GM23338 (cell line): ENCODE data around the gene KCNJ4. TPM values are rescaled to one million over a fixed set of nuclear protein-coding genes. Genes with fewer than 3 reads are reported as not detected.

Experiments used
- ATAC-seq: fragments of 200-7000 bp; cut with Tn5 transposase; 3 replicates; pipeline ENCODE4 v1.9.1; 2020
- DNase-seq: peaks from one replicate; pipeline ENCODE4 v3.0.0-alpha.2; 2015; ENCODE audit warnings: low spot score
- H2AFZ ChIP-seq: fragments of 200-600 bp; sonication (generic); 2 replicates; pipeline ENCODE4 v1.8.0; 2016; ENCODE audit warnings: antibody characterized with exemption, mild to moderate bottlenecking, moderate library complexity
- H3F3A ChIP-seq: fragments of 200-600 bp; sonication (generic); replicated peaks from 2 replicates; pipeline ENCODE4 v1.8.0; 2017; ENCODE audit warnings: antibody characterized with exemption, mixed run types, low read depth
- H3K27ac ChIP-seq: fragments of 200-600 bp; sonication (generic); 2 replicates; pipeline ENCODE4 v1.6.1; 2016; ENCODE audit warnings: low read depth
- H3K27me3 ChIP-seq: fragments of 200-600 bp; sonication (generic); 2 replicates; pipeline ENCODE4 v1.8.0; 2016; ENCODE audit warnings: mild to moderate bottlenecking, mixed run types, moderate library complexity; ENCODE audit not compliant: insufficient read depth
- H3K36me3 ChIP-seq: fragments of 200-600 bp; sonication (generic); 2 replicates; pipeline ENCODE4 v1.8.0; 2016; ENCODE audit warnings: mild to moderate bottlenecking; ENCODE audit not compliant: insufficient read depth
- H3K4me1 ChIP-seq: fragments of 200-600 bp; sonication (generic); 2 replicates; pipeline ENCODE4 v1.8.0; 2016; ENCODE audit warnings: mild to moderate bottlenecking, moderate library complexity; ENCODE audit not compliant: insufficient read depth
- H3K4me2 ChIP-seq: fragments of 200-600 bp; sonication (generic); 2 replicates; pipeline ENCODE4 v1.7.1; 2017; ENCODE audit warnings: mixed run types
- H3K4me3 ChIP-seq: fragments of 200-600 bp; sonication (generic); 2 replicates; pipeline ENCODE4 v1.6.1; 2016; ENCODE audit warnings: mixed run types
- H3K79me2 ChIP-seq: fragments of 200-600 bp; sonication (generic); replicated peaks from 2 replicates; pipeline ENCODE4 v1.8.0; 2017; ENCODE audit warnings: mild to moderate bottlenecking; ENCODE audit not compliant: insufficient read depth
- H3K9me2 ChIP-seq: fragments of 200-600 bp; sonication (generic); 2 replicates; pipeline ENCODE4 v1.8.0; 2017; ENCODE audit not compliant: insufficient read depth
- H4K20me1 ChIP-seq: fragments of 200-600 bp; sonication (generic); replicated peaks from 2 replicates; pipeline ENCODE4 v1.8.0; 2017; ENCODE audit warnings: mild to moderate bottlenecking; ENCODE audit not compliant: insufficient read depth
- H3K27ac Mint-ChIP-seq: 2 replicates; pipeline ENCODE4 v1.8.0; 2020; ENCODE audit warnings: inconsistent platforms, mild to moderate bottlenecking, moderate library complexity, mixed read lengths
- H3K27me3 Mint-ChIP-seq: 3 replicates; pipeline ENCODE4 v1.8.0; 2022; ENCODE audit warnings: low read depth, mild to moderate bottlenecking, moderate library complexity, mixed read lengths, inconsistent platforms; ENCODE audit not compliant: insufficient read depth, poor library complexity
- H3K36me3 Mint-ChIP-seq: 3 replicates; pipeline ENCODE4 v1.8.0; 2021; ENCODE audit warnings: low read depth, mild to moderate bottlenecking, inconsistent platforms, moderate library complexity, mixed read lengths
- H3K4me1 Mint-ChIP-seq: 3 replicates; pipeline ENCODE4 v1.8.0; 2020; ENCODE audit warnings: mild to moderate bottlenecking, inconsistent platforms, mixed read lengths
- H3K4me3 Mint-ChIP-seq: 3 replicates; pipeline ENCODE4 v1.8.0; 2021; ENCODE audit warnings: moderate library complexity, mild to moderate bottlenecking, inconsistent platforms, mixed read lengths
- H3K9me3 Mint-ChIP-seq: 3 replicates; pipeline ENCODE4 v1.8.0; 2020; ENCODE audit warnings: moderate library complexity, mild to moderate bottlenecking, inconsistent platforms, mixed read lengths
- CREB1 ChIP-seq: fragments of 250-450 bp; sonication (Bioruptor Pico); IDR thresholded peaks from 2 replicates; pipeline ENCODE4 v1.5.0; 2020; ENCODE audit warnings: low read depth, mild to moderate bottlenecking, moderate library complexity
- EZH2 ChIP-seq: fragments of 200-600 bp; sonication (generic); IDR thresholded peaks from one replicate; pipeline ENCODE4 v1.8.0; 2017; ENCODE audit warnings: antibody characterized with exemption, mild to moderate bottlenecking, low read depth; ENCODE audit not compliant: unreplicated experiment
- EZH2phosphoT487 ChIP-seq: fragments of 200-600 bp; sonication (generic); IDR thresholded peaks from one replicate; pipeline ENCODE4 v1.8.1; 2018; ENCODE audit warnings: antibody characterized with exemption; ENCODE audit not compliant: unreplicated experiment
- JUNB ChIP-seq: IDR thresholded peaks from one replicate; pipeline ENCODE4 v1.6.1; 2016; ENCODE audit warnings: antibody characterized with exemption; ENCODE audit not compliant: unreplicated experiment
- NANOG ChIP-seq: IDR thresholded peaks from 2 replicates; pipeline ENCODE4 v1.6.1; 2016; ENCODE audit warnings: antibody characterized with exemption, borderline replicate concordance
- POLR2AphosphoS5 ChIP-seq: IDR thresholded peaks from 2 replicates; pipeline ENCODE4 v1.6.1; 2016; ENCODE audit warnings: antibody characterized with exemption, low read depth
- REST ChIP-seq: IDR thresholded peaks from one replicate; pipeline ENCODE4 v1.6.1; 2018; ENCODE audit warnings: antibody characterized with exemption; ENCODE audit not compliant: unreplicated experiment
- STAT1 ChIP-seq: IDR thresholded peaks from one replicate; pipeline ENCODE4 v1.6.1; 2016; ENCODE audit warnings: antibody characterized with exemption; ENCODE audit not compliant: unreplicated experiment
- ZNF114 ChIP-seq: fragments of 250-450 bp; sonication (Bioruptor Pico); IDR thresholded peaks from 2 replicates; pipeline ENCODE4 v1.5.0; 2020; ENCODE audit warnings: mild to moderate bottlenecking, moderate library complexity
- ZNF331 ChIP-seq: fragments of 250-450 bp; sonication (Bioruptor Pico); IDR thresholded peaks from 2 replicates; pipeline ENCODE4 v1.5.0; 2020; ENCODE audit warnings: low read depth, mild to moderate bottlenecking, moderate library complexity
- polyA plus RNA-seq: library from polyadenylated mRNA; unstranded; fragments of >200 nt; fragmentation: Nextera tagmentation; extraction: Ambion mirVana; gene quantifications from 2 replicates; pipeline ENCODE4 v1.2.1, GENCODE V29; 2016
- total RNA-seq: library from RNA; depleted of rRNA; stranded (reverse); fragments of >200 nt; shearing (Covaris generic); gene quantifications from 2 replicates; pipeline ENCODE4 v1.2.3, GENCODE V29; 2014
- TF ChIP-seq, protein P1 (sequence below): fragments of 250-450 bp; sonication (Bioruptor Pico); IDR thresholded peaks from 2 replicates; pipeline ENCODE4 v1.5.0; 2020; ENCODE audit warnings: mild to moderate bottlenecking, moderate library complexity
- TF ChIP-seq, protein P2 (sequence below): IDR thresholded peaks from 2 replicates; pipeline ENCODE4 v1.6.1; 2016; ENCODE audit warnings: antibody characterized with exemption
- TF ChIP-seq, protein P3 (sequence below), 2 experiments: fragments of 200-600 bp in 1 of 2; sonication (generic) in 1 of 2; conservative IDR thresholded peaks; 2 replicates each; pipeline versions ENCODE4 v1.5.1 to v1.6.1; 2016 to 2017; ENCODE audit warnings: antibody characterized with exemption in 2 of 2, low read depth in 2 of 2, mild to moderate bottlenecking in 2 of 2, moderate library complexity in 1 of 2

KCNJ4 gene
- total and polyA plus RNA-seq, 2 experiments from 2014 or later, result 0.23 to 1.3 TPM

GRCh38 chr22:38415046-38415445, 40.0 kb downstream of the KCNJ4 start (continued):
- TF ChIP-seq, protein P1, sequence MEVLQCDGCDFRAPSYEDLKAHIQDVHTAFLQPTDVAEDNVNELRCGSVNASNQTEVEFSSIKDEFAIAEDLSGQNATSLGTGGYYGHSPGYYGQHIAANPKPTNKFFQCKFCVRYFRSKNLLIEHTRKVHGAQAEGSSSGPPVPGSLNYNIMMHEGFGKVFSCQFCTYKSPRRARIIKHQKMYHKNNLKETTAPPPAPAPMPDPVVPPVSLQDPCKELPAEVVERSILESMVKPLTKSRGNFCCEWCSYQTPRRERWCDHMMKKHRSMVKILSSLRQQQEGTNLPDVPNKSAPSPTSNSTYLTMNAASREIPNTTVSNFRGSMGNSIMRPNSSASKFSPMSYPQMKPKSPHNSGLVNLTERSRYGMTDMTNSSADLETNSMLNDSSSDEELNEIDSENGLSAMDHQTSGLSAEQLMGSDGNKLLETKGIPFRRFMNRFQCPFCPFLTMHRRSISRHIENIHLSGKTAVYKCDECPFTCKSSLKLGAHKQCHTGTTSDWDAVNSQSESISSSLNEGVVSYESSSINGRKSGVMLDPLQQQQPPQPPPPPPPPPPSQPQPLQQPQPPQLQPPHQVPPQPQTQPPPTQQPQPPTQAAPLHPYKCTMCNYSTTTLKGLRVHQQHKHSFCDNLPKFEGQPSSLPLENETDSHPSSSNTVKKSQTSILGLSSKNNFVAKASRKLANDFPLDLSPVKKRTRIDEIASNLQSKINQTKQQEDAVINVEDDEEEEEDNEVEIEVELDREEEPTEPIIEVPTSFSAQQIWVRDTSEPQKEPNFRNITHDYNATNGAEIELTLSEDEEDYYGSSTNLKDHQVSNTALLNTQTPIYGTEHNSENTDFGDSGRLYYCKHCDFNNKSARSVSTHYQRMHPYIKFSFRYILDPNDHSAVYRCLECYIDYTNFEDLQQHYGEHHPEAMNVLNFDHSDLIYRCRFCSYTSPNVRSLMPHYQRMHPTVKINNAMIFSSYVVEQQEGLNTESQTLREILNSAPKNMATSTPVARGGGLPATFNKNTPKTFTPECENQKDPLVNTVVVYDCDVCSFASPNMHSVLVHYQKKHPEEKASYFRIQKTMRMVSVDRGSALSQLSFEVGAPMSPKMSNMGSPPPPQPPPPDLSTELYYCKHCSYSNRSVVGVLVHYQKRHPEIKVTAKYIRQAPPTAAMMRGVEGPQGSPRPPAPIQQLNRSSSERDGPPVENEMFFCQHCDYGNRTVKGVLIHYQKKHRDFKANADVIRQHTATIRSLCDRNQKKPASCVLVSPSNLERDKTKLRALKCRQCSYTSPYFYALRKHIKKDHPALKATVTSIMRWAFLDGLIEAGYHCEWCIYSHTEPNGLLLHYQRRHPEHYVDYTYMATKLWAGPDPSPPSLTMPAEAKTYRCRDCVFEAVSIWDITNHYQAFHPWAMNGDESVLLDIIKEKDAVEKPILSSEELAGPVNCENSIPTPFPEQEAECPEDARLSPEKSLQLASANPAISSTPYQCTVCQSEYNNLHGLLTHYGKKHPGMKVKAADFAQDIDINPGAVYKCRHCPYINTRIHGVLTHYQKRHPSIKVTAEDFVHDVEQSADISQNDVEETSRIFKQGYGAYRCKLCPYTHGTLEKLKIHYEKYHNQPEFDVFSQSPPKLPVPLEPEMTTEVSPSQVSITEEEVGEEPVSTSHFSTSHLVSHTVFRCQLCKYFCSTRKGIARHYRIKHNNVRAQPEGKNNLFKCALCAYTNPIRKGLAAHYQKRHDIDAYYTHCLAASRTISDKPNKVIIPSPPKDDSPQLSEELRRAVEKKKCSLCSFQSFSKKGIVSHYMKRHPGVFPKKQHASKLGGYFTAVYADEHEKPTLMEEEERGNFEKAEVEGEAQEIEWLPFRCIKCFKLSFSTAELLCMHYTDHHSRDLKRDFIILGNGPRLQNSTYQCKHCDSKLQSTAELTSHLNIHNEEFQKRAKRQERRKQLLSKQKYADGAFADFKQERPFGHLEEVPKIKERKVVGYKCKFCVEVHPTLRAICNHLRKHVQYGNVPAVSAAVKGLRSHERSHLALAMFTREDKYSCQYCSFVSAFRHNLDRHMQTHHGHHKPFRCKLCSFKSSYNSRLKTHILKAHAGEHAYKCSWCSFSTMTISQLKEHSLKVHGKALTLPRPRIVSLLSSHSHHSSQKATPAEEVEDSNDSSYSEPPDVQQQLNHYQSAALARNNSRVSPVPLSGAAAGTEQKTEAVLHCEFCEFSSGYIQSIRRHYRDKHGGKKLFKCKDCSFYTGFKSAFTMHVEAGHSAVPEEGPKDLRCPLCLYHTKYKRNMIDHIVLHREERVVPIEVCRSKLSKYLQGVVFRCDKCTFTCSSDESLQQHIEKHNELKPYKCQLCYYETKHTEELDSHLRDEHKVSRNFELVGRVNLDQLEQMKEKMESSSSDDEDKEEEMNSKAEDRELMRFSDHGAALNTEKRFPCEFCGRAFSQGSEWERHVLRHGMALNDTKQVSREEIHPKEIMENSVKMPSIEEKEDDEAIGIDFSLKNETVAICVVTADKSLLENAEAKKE, result no peak
- TF ChIP-seq ZNF331 (CRISPR knock-in tag) (no peak), EZH2 (no peak)

DNA sequence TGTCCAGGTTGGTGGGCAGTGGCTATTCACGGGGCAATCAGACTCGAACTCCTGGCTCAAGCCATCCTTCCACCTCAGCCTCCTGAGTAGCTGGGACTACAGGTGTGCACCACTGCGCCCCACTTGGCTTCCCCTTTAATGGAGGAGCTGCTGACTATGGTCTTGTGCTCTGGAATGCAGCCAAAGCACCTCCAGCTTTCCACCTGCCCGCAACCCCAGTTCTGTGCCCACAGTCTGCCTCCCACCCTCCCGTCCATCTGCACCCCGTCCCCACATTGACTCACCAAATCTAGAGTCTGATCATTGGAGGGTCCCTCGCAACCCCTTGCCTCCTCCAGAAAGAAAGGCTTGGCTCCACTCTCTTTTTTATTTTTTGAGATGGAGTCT, 41.0 kb downstream of the KCNJ4 start:
- Histone ChIP-seq H3K27me3 (no peaks in the 10 kb centered on the region), H3K4me1 (no peaks in the 10 kb centered on the region; the same call in 1 of the 2 replicates), H3K4me2 (no peak overlapping the region), H3K79me2 (no peaks in the 10 kb centered on the region), H4K20me1 (no peaks in the 10 kb centered on the region), H3F3A (peaks cover 8% of the 10 kb centered on the region; the same call in 1 of the 2 replicates), H3K9me2 (no peaks in the 10 kb centered on the region), H3K4me3 (no peak overlapping the region), H3K36me3 (no peaks in the 10 kb centered on the region), H2AFZ (no peak overlapping the region), H3K27ac (no peak overlapping the region)
- DNase-seq (no peak), ATAC-seq (no peak)
- H3K4me3 Mint-ChIP-seq, result no peak overlapping the region
- peaks cover 25% of the 10 kb centered on the region for H3K27me3 Mint-ChIP-seq
- H3K36me3 Mint-ChIP-seq, result peaks cover 4% of the 10 kb centered on the region
- no peak overlapping the region for H3K27ac Mint-ChIP-seq
- peaks cover 13% of the 10 kb centered on the region for H3K4me1 Mint-ChIP-seq
- H3K9me3 Mint-ChIP-seq, result peaks cover 15% of the 10 kb centered on the region
- TF ChIP-seq EZH2phosphoT487, result no peak
- TF ChIP-seq, protein P2, sequence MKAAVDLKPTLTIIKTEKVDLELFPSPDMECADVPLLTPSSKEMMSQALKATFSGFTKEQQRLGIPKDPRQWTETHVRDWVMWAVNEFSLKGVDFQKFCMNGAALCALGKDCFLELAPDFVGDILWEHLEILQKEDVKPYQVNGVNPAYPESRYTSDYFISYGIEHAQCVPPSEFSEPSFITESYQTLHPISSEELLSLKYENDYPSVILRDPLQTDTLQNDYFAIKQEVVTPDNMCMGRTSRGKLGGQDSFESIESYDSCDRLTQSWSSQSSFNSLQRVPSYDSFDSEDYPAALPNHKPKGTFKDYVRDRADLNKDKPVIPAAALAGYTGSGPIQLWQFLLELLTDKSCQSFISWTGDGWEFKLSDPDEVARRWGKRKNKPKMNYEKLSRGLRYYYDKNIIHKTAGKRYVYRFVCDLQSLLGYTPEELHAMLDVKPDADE, result no peak
- TF ChIP-seq POLR2AphosphoS5, result no peak
- TF ChIP-seq REST, result no peak
- TF ChIP-seq, protein P3, sequence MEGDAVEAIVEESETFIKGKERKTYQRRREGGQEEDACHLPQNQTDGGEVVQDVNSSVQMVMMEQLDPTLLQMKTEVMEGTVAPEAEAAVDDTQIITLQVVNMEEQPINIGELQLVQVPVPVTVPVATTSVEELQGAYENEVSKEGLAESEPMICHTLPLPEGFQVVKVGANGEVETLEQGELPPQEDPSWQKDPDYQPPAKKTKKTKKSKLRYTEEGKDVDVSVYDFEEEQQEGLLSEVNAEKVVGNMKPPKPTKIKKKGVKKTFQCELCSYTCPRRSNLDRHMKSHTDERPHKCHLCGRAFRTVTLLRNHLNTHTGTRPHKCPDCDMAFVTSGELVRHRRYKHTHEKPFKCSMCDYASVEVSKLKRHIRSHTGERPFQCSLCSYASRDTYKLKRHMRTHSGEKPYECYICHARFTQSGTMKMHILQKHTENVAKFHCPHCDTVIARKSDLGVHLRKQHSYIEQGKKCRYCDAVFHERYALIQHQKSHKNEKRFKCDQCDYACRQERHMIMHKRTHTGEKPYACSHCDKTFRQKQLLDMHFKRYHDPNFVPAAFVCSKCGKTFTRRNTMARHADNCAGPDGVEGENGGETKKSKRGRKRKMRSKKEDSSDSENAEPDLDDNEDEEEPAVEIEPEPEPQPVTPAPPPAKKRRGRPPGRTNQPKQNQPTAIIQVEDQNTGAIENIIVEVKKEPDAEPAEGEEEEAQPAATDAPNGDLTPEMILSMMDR (conservative IDR thresholded peaks at IDR 0.05; ENCODE audit: low read depth in 2 of 2), result no peak
- no peak for TF ChIP-seq JUNB
- TF ChIP-seq CREB1 (CRISPR knock-in tag), result no peak
- TF ChIP-seq STAT1, result no peak
- no peak for TF ChIP-seq EZH2
- TF ChIP-seq ZNF114, result no peak
- no peak for TF ChIP-seq ZNF331 (CRISPR knock-in tag)
- no peak for TF ChIP-seq NANOG
